ENCODE results near the gene PPARD.
"Not testable (repeated sequence)": the region's sequence is repeated elsewhere in the genome, so short reads cannot be mapped to it uniquely, and the experiment has no call there.

The PPARD gene

GRCh38 chr6:35428421-35429149 is 86.2 kb downstream of the PPARD start:
- Mint-ChIP-seq H3K4me1 (peaks cover 7% of the 10 kb centered on the region), H3K9me3 (peaks cover 5% of the 10 kb centered on the region), H3K36me3 (peaks cover 22% of the 10 kb centered on the region), H3K4me3 (no peak overlapping the region), H3K27ac (no peak overlapping the region), H3K27me3 (no peaks in the 10 kb centered on the region)
- DNase-seq (ENCODE audit: low spot score in 2 of 2) (no peak), ATAC-seq (ENCODE audit: low read depth) (no peak)

DNA sequence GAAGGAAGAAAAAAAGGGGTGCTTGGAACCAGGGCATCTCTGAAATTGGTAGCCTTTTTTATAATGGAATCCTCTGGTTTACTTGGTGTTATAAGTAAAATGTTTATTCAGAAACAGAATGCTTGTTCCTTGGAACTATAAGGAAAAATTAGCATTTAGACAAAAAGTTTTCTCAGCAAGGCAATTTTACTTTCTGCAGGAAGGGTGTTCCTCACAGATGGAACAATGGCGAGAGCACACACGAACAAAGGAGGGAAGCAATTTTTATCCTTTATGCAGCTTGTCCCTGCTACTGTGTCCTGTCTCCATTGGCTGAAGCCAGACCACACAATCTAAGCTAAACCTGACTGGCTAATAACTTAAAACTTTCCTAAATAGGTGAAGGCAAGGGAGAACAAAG is 87.1 kb downstream of the PPARD start:
- no peak overlapping the region for H3K4me3 Mint-ChIP-seq
- H3K9me3 Mint-ChIP-seq: peaks cover 5% of the 10 kb centered on the region
- ATAC-seq (ENCODE audit: low read depth) (no peak), DNase-seq (ENCODE audit: low spot score in 2 of 2) (no peak)
- peaks cover 7% of the 10 kb centered on the region for H3K4me1 Mint-ChIP-seq
- H3K36me3 Mint-ChIP-seq: peaks cover 21% of the 10 kb centered on the region
- H3K27me3 Mint-ChIP-seq: no peaks in the 10 kb centered on the region
- no peak overlapping the region for H3K27ac Mint-ChIP-seq

- DNase-seq (ENCODE audit: low spot score in 2 of 2) (no peak), ATAC-seq (ENCODE audit: low read depth) (no peak)
- Mint-ChIP-seq H3K36me3 (peaks cover 4% of the 10 kb centered on the region), H3K4me1 (no peaks in the 10 kb centered on the region), H3K4me3 (no peak overlapping the region), H3K9me3 (peaks cover 5% of the 10 kb centered on the region), H3K27ac (no peak overlapping the region), H3K27me3 (no peaks in the 10 kb centered on the region)
These were observed 89.9 kb downstream of the PPARD start for GRCh38 chr6:35432291-35432690.

GRCh38 chr6:35432702-35433101 is 90.3 kb downstream of the PPARD start:
- not testable (repeated sequence) for H3K27ac Mint-ChIP-seq; DNase-seq (ENCODE audit: low spot score in 2 of 2); H3K4me1 Mint-ChIP-seq; H3K4me3 Mint-ChIP-seq; H3K36me3 Mint-ChIP-seq; H3K9me3 Mint-ChIP-seq; H3K27me3 Mint-ChIP-seq; ATAC-seq (ENCODE audit: low read depth)

DNA sequence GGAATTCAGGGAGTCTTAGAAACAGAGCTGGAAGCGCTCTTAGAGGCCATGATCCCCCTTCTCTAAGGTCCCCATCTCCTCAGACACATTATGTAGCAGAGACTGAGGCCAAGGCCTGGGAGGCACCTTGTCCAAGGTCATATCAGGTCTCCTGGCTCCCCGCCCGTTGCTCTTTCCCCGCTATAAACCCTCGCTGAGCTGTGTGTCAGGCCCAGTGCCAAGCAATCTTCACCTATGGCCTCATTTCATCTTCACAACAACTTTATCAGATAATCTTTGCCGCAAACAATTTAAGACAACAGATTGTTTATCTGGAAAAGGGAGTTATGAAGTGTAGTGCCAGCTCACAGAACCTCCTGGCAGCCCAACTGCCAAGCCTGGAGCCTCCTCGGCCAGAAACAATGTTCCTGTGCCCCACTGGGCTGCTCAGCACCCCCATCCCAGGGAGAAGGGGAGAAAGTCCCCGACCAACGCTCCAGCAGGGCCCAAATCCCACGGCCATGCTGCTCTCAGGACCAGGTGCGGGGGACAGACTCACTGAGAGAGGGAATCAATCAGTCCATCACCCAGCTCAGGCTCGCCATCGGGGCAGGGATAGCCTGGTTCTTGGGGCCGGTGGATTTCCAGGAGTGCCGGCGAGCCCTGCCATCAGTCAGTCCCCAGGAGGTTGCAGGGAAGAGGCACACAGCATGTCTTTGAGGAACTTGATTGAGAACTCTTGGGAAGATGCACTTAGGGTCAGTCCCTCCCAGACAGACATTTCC is 92.9 kb downstream of the PPARD start:
- H3K36me3 Mint-ChIP-seq: no peaks in the 10 kb centered on the region
- H3K27ac Mint-ChIP-seq: no peak overlapping the region
- H3K27me3 Mint-ChIP-seq: no peaks in the 10 kb centered on the region
- no peak overlapping the region for H3K4me3 Mint-ChIP-seq
- ATAC-seq (ENCODE audit: low read depth) (no peak), DNase-seq (ENCODE audit: low spot score in 2 of 2) (no peak)
- no peaks in the 10 kb centered on the region for H3K4me1 Mint-ChIP-seq
- H3K9me3 Mint-ChIP-seq: peaks cover 1% of the 10 kb centered on the region

DNA sequence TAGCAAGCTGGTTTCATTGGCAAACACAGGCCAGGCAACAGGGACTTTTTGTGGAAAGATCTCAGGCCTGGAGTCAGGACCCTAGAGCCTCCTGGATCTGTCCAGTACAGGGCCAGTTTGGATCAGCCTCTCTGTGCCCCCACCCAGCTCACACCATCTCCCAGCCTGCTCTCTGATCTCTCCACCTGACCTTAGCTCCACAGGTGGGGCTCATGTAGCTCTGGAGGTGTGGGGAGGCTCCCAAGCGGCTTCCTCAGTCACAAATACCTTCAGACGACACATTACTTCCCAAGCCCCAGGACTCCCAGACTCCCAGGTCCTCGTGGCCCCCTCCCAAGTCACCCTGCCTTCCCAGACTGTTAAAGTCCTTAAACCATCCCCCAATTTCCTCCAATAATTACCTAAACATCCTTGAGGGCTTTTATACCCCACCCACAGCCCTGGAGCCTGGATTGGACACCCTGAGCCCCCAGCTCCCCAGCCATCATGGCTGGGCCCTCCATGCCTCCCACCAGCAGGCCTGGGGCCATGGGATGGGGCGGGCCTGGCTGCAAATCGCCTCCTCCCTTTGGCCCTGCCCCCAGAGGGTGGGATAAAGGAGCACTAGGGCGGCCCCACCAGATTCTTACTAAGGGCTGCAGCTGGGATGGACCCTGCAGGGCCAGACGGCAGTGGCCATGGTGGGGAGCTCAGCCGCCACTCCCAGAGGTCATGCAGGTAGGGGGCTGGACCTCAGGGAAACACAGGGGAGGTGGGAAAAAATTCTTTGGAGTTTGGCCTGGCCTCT is 93.9 kb downstream of the PPARD start:
- H3K9me3 Mint-ChIP-seq: no peaks in the 10 kb centered on the region
- no peak overlapping the region for H3K4me3 Mint-ChIP-seq
- H3K27ac Mint-ChIP-seq: no peak overlapping the region
- H3K4me1 Mint-ChIP-seq: no peaks in the 10 kb centered on the region
- no peak for ATAC-seq (ENCODE audit: low read depth)
- no peaks in the 10 kb centered on the region for H3K36me3 Mint-ChIP-seq
- no peaks in the 10 kb centered on the region for H3K27me3 Mint-ChIP-seq
- DNase-seq (ENCODE audit: low spot score in 2 of 2): no peak

GRCh38 chr6:35438378-35439065 is 96.2 kb downstream of the PPARD start:
- H3K9me3 Mint-ChIP-seq; DNase-seq (ENCODE audit: low spot score in 2 of 2); H3K36me3 Mint-ChIP-seq; H3K4me3 Mint-ChIP-seq; H3K4me1 Mint-ChIP-seq; ATAC-seq (ENCODE audit: low read depth); H3K27me3 Mint-ChIP-seq; H3K27ac Mint-ChIP-seq: not testable (repeated sequence)

DNA sequence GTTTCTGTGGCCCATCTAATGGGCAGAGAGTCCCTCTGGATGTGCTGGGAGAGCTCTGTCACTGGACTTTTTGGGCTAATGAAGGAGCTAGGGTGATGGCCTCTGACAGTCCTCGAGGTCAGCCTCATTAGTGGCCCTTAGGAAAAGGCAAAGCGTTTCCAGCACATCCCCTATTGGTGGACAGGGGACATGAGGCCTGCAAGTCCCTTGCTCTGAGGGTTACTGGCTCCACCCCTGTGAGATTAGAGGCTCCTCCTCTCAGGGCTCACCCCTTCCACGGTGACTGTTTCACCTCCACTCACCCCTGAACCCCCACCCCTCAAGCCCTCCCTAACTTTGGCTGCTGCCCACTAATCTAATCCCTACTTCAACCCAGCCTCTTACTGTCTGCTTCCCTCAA is 97.0 kb downstream of the PPARD start:
- ATAC-seq (ENCODE audit: low read depth) (no peak), DNase-seq (ENCODE audit: low spot score in 2 of 2) (no peak)
- Mint-ChIP-seq H3K27me3 (no peaks in the 10 kb centered on the region), H3K36me3 (no peaks in the 10 kb centered on the region), H3K9me3 (no peaks in the 10 kb centered on the region), H3K4me1 (no peaks in the 10 kb centered on the region), H3K4me3 (no peak overlapping the region), H3K27ac (no peak overlapping the region)

GRCh38 chr6:35441205-35441604 is 98.8 kb downstream of the PPARD start:
- ATAC-seq (ENCODE audit: low read depth) (no peak), DNase-seq (ENCODE audit: low spot score in 2 of 2) (no peak)
- H3K4me1 Mint-ChIP-seq: no peaks in the 10 kb centered on the region
- no peaks in the 10 kb centered on the region for H3K36me3 Mint-ChIP-seq
- H3K9me3 Mint-ChIP-seq: no peaks in the 10 kb centered on the region
- H3K27me3 Mint-ChIP-seq: no peaks in the 10 kb centered on the region
- no peak overlapping the region for H3K27ac Mint-ChIP-seq
- H3K4me3 Mint-ChIP-seq: no peak overlapping the region

GRCh38 chr6:35441642-35442041 is 99.3 kb downstream of the PPARD start:
- no peaks in the 10 kb centered on the region for H3K4me1 Mint-ChIP-seq
- no peaks in the 10 kb centered on the region for H3K9me3 Mint-ChIP-seq
- no peaks in the 10 kb centered on the region for H3K36me3 Mint-ChIP-seq
- H3K27me3 Mint-ChIP-seq: no peaks in the 10 kb centered on the region
- no peak overlapping the region for H3K4me3 Mint-ChIP-seq
- DNase-seq (ENCODE audit: low spot score in 2 of 2): no peak
- ATAC-seq (ENCODE audit: low read depth): no peak
- no peak overlapping the region for H3K27ac Mint-ChIP-seq

DNA sequence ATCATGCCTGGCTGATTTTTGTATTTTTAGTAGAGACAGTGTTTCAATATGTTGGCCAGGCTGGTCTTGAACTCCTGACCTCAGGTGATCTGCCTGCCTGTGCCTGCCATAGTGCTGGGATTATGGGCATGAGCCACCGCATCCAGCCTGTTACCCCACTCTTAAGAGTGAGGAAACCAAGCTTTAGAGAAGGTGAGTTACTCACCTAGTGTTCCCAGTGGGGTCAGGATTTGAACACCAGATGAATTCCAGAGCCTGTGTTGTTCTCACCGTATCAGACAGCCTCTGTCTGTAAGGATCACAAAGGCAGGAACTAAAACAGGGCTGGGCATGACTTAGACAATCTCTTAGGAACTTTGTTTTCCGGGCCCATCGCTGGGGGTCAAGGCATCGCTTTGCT is 100.3 kb downstream of the PPARD start:
- Mint-ChIP-seq H3K27me3 (no peaks in the 10 kb centered on the region), H3K4me3 (no peak overlapping the region), H3K27ac (no peak overlapping the region), H3K4me1 (no peaks in the 10 kb centered on the region), H3K9me3 (no peaks in the 10 kb centered on the region), H3K36me3 (no peaks in the 10 kb centered on the region)
- DNase-seq (ENCODE audit: low spot score in 2 of 2) (no peak), ATAC-seq (ENCODE audit: low read depth) (no peak)

- Mint-ChIP-seq H3K27me3 (no peaks in the 10 kb centered on the region), H3K4me3 (no peak overlapping the region), H3K4me1 (no peaks in the 10 kb centered on the region), H3K36me3 (no peaks in the 10 kb centered on the region), H3K9me3 (no peaks in the 10 kb centered on the region), H3K27ac (no peak overlapping the region)
- no peak for ATAC-seq (ENCODE audit: low read depth)
- no peak for DNase-seq (ENCODE audit: low spot score in 2 of 2)
These were observed 101.1 kb downstream of the PPARD start for GRCh38 chr6:35443341-35444030.

GRCh38 chr6:35445691-35446090 is 103.3 kb downstream of the PPARD start:
- Mint-ChIP-seq H3K4me3 (no peak overlapping the region), H3K4me1 (peaks cover 3% of the 10 kb centered on the region), H3K27me3 (no peaks in the 10 kb centered on the region), H3K36me3 (no peaks in the 10 kb centered on the region), H3K27ac (no peak overlapping the region), H3K9me3 (no peaks in the 10 kb centered on the region)
- ATAC-seq (ENCODE audit: low read depth) (no peak), DNase-seq (ENCODE audit: low spot score in 2 of 2) (no peak)

Measured in memory B cell (primary cell).